NCI-H748 treated with DMSO at 0.1 percent for 48 hours (cell line): ENCODE measurements around the gene ZNF682.
"Not testable (repeated sequence)": the region's sequence is repeated elsewhere in the genome, so short reads cannot be mapped to it uniquely, and the experiment has no call there.

ENCODE experiments used
- DNase-seq: peaks from one replicate; lab custom pipeline; 2025; lab: John Stamatoyannopoulos, UW

Gene ZNF682

DNA sequence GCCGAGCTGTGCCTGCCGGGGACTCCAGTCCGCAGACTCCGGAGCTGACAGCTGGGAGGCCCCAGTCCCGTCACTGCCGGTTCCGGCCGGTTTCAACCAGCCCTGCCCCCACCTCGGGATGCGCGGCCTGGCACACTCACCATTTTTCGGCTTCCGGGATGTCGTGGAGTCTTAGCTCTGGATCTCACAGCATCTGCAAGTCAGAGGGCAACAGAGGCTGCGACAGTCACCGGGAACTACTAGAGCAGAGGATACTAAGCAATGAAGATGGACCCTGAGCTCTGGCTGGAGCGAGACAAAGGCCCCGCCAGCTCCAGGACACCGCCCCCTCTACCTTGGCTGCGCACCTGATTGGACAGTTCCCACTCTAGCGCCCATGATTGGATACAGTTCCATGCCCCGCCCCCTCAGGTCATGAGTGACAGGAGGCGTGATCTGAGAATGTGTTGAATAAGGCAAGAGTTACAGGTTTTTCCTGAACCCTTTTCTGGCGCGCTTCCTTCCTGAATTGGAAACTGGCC, at the start of gene ZNF682:
Gene ZNF682 (minus strand): TSS at position 303 of the 521 bp plus-strand sequence. CDS start 160 bp downstream, at position 143.
- peak; percentile 90 for DNase-seq

DNA sequence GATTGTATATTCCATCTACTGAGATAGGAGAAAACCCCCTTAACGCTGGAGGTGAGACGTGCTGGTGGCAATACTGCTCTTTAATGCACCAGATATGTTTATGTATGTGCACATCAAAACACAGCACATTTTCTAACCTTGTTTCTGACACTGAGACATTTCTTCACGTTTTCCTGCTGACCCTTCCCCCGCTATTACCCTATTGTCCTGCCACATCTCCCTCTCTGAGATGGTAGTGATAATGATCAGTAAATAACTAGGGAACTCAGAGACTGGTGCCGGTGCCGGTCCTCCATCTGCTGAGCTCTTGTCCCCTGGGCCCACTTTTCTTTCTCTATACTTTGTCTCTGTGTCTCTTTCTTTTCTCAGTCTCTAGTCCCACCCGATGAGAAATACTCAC, 43.6 kb upstream of the ZNF682 start:
- not testable (repeated sequence) for DNase-seq

DNA sequence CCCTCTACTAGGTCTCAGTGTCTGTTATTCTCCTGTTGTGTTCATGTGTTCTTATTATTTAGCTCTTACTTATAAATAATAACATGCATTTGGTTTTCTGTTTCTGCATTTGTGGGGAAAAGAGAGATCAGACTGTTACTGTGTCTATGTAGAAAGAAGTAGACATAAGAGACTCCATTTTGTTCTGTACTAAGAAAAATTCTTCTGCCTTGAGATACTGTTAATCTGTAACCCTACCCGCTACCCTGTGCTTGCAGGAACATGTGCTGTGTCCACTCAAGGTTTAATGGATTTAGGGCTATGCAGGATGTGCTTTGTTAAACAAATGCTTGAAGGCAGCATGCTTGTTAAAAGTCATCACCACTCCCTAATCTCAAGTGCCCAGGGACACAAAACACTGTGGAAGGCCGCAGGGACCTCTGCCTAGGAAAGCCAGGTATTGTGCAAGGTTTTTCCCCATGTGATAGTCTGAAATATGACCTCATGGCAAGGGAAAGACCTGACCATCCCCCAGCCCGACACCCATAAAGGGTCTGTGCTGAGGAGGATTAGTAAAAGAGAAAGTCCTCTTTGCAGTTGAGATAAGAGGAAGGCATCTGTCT, 43.0 kb upstream of the ZNF682 start:
- DNase-seq: not testable (repeated sequence)

DNA sequence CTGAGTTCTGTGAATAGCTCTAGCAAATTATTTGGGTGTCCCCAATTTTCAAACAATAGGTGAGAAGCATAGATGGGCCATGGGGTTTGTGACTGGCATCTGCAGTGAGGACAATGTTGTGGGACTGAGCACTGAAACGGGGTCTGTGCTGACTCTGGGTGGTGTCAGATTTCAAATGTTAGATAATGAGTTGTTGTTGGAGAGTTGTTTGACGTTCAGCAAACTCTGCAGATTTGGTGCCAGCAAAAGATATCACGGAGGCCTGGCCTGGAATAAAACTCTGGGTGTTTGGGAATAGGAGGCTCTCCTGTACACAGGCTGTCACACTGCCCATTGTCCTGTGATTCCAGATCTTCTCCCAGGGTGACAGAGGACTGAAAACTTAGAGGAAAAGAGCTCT, 41.4 kb upstream of the ZNF682 start:
- no peak for DNase-seq

DNA sequence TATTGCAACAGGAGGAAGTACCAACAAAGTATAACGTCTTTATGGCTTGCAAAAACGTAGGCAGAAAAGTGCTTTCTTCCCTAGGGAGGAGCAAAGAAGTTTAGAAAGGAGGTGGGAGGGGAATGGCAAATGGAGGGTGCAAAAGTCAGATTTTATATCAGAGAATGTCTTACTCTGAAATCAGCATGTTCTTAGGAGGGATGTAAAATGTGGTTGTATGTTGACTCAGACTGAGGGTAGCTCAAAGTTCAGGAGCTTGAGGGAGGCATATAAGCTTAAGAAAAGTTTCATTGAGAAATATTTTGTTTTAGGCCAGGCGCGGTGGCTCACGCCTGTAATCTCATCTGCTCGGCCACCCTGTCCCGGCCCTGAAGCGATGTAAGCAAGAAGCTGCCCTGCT, 40.2 kb upstream of the ZNF682 start:
- DNase-seq: no peak

DNA sequence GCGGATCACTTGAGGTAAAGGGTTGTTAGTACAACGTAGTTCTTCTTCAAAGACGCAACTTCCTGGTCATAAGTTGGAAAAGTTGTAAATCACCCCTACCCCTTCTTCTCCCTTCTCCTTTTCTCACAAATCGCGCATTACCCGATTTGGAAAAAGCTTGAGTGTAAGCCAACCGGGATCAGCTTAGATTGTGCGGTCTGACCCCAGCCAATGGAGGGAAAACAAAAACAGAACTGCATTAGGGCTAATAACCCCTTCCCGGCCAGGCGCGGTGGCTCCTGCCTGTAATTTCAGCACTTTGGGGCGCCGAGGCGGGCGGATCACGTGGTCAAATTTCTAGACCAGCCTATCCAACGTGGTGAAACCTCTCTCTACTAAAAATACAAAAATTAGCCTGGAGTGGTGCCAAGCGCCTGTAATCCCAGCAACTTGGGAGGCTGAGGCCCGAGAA, 39.3 kb upstream of the ZNF682 start:
- no peak for DNase-seq

DNA sequence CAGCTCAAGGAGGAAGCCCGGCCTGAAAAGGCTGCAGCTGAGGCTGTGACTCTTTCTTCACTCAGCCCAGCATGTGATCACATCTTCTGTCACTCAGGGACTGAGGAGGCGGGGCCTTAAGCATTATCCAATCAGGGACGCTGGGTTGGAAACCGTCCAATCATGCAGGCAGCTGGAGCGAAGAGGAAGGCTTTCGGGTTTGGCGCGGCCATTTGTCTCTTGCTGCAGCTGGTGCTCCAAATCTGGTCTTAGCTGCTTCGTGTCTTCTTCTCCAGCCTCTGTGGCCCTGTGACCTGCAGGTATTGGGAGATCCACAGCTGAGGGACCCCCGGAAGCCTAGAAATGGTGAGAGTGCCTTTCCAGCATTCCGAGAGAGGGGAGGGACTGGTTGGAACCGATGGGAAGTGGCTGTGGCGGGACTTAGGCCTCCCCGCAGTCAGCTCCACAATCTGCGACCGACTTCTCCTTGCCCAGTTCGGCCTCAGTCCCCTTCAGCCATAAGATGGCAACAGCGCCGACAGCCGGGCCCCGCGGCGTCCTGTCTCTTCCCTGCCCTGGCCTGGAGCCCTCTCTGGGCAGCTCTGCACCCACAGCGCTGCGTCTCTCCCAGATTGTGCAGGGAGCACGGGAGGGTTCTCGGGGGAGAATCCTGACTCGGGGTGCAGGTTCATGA, 38.6 kb upstream of the ZNF682 start, which contains the start of gene ZNF90:
Gene ZNF90 (plus strand): TSS at position 210 of the 673 bp plus-strand sequence. CDS start 133 bp downstream, at position 343.
- peak; percentile 12 for DNase-seq

DNA sequence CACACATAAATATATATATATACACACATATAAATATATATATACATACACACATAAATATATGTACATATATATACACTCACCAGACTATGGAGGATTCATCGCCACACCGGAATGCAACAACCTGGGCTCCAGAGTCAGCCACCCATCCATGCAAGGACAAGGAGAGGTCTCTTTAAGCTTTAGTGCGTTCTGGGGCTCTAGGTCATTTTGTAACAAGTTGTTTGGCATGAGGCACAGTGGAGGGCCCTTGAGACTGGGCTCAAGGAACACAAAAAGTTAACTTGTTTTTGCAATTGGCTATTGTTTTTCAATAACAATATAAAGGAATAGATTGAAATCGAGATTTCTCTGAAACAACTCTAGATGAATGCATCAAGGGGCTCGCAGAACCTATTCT, 33.6 kb upstream of the ZNF682 start:
- no peak for DNase-seq

DNA sequence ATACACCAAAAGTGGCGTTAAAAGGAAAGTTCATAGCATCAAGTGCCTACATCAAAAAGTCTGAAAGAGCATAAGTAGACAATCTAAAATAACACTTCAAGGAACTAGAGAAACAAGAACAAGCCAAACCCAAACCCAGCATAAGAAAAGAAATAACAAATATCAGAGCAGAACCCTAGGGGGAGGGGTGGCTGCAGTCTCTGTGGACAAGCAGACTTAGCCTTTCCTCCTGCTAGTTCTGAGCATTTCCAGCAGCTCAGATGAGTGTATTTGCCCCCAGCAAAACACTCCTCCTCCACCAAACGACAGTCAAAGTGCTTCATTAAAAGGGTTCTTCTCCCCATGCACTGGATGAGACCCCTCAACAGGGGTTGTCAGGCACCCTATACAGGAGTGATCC, 31.4 kb upstream of the ZNF682 start:
- DNase-seq: no peak

DNA sequence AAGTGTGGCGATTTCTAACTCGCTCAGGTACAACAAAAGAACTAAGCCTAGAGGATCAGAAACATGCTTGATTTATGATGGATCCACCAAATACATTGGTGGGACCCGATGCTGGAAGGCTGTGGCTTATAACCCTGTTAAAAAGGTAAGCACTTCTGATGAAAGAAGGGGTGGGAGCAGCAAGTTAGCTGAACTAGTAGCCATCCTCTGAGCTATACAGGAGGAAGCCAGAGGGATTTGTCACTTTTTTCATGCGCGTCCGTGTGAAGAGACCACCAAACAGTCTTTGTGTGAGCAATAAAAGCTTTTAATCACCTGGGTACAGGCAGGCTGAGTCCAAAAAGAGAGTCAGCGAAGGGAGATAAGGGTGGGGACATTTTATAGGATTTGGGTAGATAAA, 29.3 kb upstream of the ZNF682 start:
- DNase-seq: not testable (repeated sequence)

DNA sequence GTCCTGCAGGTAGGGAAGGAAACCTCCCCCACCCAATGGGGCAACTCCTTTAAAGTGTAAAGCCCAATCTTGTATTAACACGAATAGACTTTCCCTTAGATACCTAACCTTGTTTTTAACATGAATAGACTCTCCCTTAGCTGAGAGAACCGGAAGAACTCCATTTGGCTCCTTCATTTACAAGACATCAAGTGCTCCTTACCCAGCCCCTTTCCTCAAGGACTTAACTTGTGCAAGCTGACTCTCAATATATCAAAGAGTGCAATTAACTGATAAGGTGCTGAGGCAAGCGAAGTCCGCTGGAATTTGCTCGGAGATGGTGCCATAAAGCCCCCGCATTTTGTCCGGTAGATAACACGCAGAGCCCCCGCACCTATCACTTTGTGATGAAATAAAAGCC, 28.6 kb upstream of the ZNF682 start:
- no peak for DNase-seq

DNA sequence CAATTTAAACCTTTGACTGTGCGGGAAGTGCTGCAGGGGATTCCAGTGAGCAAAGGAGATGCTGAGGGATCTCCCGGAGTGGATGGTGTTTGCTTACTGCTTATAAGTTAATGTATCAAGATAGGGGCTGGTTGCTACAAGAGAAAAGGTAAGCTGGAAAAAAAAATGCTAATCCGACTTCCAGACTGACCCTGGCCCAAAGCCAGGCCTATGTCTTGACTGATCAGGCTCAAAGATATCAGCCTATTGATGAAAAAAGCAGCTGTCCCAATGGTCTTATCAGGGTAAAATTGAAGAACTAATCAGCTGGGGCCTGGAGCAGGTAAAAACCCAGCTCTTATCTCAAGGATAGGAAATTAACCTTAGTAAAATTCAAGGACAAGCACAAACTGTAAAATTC, 27.6 kb upstream of the ZNF682 start:
- no peak for DNase-seq

DNA sequence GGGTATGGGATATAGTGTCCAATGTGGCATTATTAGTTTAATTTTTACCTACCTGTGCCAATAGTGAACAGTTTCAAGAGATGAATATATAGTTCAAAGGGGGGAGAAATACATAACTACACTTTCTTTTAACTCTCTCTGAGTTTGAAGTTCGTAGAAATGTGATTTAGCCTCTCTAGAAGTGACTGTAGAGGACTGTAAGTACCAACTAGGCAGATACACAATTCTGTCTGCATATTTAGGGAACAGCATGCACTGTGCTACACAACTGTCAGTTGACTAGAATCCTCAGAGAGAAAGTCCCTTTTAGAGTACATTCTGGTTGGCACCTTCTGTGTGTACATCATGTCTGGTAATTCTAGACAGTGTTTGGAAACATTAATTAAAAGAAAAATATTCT, 21.0 kb upstream of the ZNF682 start:
- no peak for DNase-seq

DNA sequence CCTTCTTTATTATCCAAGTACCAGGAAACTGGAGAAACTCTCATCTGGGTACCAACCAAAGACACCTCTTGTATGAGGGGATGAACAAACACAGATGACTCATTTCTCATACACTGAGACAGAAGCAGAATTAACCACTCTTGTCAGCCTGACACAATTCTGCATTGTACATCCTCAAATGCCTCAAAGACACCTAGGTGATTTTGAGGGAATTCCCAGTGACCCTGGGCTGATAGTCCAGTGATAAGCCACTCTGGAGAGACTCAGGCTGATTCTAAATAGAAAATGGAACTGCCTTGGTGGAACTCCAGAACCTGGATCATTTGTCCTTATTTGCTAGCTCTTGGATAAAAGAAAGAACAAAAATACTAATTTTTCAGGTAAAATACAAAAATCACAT, 19.4 kb upstream of the ZNF682 start:
- not testable (repeated sequence) for DNase-seq

DNA sequence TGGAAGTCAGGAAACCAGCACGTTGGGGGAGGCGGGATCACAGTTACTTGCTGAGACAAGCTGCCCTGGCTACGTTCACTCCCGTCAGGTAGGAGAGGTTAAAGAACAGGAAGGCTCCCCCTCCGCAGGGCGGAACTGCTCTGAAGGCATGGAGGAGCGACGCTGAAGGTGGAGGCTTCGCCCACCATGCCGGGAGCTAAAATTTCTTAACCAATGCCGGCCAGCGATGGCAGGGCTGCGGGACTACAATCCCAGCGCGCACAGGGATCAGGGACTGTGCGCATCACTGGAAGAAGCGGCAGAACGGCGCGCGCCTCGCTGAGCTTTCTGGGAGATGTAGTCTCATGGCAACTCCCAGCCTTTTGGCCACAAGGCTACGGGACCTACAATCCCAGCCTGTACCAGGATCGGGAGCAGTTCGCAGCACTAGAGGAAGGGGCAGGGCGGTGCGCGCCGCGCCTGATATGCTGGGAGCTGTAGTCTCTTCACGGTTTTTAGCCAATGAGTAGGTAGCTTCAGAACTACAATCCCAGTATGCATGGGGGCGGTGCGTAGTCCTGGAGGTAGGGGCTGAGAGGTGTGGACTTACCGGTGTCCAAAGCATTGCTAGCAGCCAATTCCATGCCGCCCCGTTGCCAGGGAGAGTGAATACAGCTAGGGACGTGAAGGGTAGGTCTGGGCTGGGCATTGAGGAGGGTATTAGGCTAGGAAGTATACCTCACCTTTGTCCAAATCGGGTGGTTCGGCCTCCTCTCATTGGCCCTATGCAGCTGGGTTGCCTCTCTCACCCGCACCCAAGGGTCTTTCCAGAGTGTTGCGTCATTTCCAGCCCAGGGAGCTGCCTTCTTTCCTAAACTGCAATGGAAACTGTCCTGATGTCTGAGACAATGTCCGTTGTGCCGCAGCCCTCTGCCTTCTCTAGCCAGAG, 12.8 kb upstream of the ZNF682 start:
- DNase-seq: peak; percentile 87

DNA sequence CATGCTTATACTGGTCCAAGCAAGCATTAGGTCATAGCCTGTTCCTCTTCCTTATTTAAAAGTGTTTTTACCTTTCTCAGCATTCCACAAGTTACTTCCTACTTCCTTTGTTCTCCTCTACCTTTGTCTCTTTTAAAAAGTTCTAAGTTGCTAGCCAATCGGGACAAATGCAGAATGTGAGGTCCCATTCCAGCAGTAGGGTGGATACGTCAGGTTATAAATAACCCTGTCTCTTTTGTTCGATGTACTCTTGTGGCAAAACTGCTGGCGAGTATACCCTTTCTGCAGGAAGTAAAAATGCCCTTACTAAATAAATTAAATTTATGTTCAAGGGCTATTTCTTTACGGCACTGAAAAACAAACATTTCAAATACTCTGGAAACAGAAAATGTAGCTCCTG, 6.4 kb upstream of the ZNF682 start:
- not testable (repeated sequence) for DNase-seq

DNA sequence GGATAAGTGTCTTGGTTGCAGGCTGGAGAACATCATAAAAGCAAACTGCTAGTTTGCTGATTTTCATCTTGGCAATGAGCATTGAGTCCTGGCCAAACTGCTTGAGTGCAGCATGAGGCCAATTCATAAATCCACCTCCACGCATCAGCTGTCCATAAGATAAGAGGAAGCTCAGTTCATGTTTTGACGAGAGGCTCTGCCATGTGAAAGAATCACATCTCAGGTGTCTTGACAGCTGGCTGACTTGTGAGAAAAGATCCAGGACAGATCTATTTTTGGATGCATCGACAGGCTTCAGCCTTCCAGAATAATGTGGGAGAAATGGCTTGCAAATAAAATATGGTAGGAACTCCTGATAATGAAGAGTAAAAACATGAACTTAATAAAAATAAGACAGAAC, 5.4 kb upstream of the ZNF682 start:
- DNase-seq: no peak

DNA sequence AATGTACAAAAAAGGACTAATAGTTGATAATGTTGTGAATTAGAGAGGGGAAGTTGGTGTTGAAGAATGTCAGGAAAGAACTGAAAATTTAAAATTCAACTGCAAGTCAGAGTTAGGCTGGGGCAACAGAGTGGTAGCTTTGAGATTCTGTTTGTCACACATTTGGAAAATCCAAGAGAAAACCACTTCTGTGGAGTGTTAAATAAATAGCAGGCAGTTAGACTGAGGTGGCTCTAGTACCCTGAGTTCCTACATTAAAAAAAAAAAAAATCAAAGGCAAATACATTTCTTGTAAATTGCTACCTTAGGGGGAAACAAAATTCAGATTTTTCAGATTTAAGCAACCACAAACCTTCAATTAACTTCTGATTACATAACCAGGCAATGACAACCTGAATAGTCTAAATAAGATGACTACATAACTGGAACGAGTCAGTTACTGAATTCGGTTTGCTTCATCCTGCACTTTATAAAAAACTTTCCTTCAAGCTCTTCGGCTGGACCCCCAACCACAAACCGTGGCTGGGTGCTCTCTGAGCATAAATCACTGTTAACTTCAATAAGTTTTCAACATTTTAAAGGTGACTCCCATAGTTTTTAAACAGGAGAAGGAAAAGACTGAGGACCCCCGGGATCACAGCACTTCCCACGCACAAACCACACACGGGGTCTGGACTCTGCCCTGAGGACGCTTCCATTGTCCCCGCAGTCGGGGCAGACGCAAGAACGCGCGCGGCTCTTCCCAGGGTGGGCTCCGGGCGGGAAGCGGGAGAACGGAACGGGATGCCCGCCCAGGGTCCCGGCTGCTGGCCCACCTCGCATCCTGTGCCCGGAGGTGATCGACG, 725 bp downstream of the ZNF682 start:
- peak; percentile 10 for DNase-seq

DNA sequence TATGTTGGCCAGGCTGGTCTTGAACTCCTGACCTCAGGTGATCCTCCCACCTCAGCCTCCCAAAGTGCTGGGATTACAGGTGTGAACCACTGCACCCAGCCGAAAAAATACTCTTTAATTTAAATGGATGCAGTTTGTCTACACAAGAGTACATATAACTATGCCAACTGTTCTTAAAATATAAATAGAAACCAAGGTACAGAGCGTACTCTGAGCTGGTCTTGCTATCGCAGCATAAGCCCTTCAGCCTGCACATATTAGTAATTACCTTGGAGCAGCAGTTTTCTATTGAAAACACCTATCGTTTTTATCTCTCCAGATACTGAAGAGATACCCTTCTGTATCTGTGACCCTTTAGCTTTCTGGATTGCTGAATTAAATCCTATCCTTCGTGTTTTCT, 3.4 kb downstream of the ZNF682 start:
- no peak for DNase-seq

DNA sequence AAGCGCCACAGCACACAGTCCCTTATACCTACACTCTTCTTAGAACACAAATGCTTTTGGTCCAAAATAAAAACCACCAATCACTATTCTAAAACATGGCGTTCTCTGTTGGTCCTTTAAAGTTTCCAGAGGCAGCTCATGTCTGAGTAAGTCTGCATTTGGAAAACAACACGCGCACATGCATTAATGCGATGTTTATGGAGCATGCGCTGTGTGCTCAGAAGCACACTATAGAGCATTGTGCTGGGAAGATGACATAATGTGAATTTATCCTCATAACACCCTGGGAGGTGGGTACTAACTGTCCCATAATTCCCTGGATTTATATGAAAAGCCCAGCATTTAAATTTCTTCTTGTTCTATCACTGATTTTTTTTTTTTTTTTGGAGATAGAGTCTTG, 10.7 kb downstream of the ZNF682 start:
- DNase-seq: no peak

DNA sequence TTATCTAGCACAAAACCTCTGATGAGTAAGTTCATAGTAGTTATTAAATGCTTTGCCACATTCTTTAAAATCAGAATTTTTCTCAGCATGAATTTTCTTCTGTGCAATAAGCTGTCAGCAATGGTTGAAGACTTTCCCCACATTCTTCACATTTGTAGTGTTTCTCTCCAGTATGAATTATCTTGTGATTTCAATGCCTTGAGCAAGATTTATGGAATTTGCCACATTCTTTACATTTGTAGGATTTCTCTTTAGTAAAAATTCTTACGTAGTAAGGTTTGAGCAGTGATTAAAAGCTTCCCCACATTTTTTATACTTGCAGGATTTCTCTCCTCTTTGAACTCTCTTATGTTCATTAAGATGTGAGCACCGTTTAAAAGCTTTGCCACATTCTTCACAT, 33.6 kb downstream of the ZNF682 start:
- no peak for DNase-seq
